GM19351 (cell line): ENCODE measurements around the gene SCN4B.
"Not testable (repeated sequence)": the region's sequence is repeated elsewhere in the genome, so short reads cannot be mapped to it uniquely, and the experiment has no call there.

Experiments
- ATAC-seq: cut with Tn5 transposase; IDR thresholded peaks from one replicate; pipeline ENCODE4 v1.9.1; 2021; ENCODE audit warnings: mild to moderate bottlenecking, moderate library complexity; ENCODE audit not compliant: unreplicated experiment

Gene SCN4B

DNA sequence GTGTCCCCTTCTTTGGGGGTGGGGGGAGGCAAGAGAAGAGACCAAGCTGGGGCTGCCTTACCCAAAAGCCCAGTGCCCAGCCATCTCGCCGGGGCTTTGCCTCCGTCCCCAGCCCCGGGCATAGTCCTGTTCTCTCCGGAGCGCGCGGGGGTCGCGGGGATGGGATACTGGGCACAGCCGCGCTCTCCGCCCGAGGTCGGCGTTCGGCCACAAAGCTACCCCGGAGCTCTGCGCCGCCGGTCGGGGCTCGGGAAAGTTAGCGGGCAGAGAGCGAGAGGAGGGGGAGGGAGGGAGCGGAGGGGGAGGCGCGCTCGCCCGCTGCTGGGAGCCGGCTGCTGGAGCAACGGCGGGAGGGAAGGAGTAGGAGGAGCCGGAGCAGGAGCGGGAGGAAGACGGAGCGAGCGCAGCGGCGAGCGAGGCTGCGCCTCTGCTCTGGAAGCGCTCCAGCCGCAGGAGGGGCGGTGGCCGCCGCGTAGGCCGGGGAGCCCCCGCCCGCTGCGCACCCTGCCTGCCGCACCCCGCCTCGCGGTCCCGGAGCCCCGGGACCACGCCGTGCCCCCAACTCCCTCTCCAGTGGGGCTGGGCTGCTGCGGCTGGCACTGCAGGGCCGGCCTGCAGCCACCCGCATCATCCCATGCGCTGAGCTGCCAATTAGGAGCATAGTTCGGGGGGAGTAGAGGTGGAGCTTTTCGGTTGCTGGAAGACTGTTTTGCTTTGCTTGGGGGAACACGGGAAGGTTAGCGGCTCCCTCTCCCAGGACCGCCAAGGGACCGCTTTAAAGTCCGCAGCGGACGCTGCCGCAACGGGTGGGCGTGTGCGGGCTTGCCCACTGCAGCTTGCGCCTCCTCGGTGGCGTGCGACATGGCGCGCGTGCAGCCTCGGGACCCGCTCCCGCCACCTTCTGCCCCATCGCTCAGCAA lies at the start of gene SCN4B:
Gene SCN4B (minus strand): TSS at position 272 of the 920 bp plus-strand sequence. CDS start 150 bp downstream, at position 122.
- ATAC-seq, result no peak

- ATAC-seq, result no peak
Measured at GRCh38 chr11:118201966-118202365, 49.3 kb upstream of the SCN4B start.

DNA sequence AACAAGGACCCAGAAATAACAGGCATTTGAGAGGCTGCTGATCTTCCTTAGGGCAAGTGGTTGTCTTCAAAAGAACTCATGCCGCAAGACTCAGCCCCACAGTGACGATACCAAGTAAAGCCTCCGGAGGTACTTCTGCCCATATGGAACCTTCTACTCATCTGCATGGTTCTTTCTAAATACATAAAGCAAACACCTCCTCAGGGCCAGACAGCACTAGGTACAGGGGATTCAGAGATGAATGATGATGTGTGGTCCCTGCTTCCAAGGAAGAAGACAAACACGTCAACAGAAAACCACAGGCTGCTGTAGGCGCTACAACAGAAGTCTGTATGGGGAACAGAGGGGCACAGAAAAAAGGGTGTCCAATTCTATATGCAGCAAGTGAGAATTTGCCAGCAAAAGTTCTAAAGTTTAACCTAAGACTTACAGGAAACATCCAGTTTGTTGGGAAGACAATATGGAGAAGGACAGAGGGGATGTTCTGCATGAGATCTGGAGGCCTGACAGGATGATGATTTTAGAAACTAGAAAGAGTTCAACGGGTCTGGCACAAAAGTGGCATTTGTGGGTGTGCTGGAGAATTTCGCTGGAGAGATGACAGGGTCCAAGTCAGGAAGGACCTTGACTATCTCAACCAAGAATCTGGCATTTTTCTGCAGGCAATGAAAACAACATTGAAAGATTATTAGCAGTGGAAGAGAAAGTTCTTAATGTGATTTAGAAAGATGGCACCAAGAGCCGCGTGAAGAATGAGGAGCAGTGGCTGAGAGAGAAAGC lies 48.5 kb upstream of the SCN4B start:
- ATAC-seq, result no peak

- ATAC-seq, result no peak
Measured at GRCh38 chr11:118200497-118200896, 47.9 kb upstream of the SCN4B start.

DNA sequence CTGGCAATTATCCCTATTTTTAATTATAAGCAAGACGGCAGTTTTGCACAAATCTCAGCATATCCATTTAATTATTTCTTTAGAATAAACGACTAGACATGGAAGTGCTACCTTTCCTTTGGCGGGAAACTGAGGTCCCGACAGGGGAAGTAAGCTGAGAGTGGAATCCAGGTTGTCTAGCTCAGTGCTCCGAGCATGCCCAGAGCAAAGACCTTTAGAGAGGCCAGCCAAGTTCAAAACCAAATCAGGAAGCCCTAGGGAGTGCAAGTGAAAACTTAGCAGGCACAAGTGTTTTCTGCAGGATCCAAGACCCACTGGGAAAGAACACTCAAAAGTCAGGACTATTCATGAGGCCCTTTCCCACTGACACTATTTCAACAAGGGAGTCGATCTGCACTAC lies 46.5 kb upstream of the SCN4B start:
- ATAC-seq, result no peak

DNA sequence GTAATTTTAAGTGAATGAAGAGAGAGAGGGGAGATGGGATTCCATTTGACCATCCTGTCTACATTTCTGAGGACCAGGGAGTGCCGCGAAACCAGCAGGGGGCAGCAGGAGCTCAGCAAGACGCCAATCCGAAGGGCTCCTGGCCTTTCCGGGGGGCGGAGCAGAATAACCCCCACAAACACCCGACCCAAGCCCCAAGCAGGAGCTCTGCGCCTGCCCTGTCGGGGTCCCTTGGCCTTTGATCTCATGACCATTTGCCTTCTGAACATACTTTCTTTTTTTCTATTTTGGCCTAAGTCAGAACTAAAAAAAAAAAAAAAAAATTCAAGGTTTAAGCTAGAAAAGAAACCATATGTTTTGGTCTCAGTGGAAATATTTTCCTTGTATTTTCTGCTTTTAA lies 45.7 kb upstream of the SCN4B start:
- ATAC-seq, result no peak

DNA sequence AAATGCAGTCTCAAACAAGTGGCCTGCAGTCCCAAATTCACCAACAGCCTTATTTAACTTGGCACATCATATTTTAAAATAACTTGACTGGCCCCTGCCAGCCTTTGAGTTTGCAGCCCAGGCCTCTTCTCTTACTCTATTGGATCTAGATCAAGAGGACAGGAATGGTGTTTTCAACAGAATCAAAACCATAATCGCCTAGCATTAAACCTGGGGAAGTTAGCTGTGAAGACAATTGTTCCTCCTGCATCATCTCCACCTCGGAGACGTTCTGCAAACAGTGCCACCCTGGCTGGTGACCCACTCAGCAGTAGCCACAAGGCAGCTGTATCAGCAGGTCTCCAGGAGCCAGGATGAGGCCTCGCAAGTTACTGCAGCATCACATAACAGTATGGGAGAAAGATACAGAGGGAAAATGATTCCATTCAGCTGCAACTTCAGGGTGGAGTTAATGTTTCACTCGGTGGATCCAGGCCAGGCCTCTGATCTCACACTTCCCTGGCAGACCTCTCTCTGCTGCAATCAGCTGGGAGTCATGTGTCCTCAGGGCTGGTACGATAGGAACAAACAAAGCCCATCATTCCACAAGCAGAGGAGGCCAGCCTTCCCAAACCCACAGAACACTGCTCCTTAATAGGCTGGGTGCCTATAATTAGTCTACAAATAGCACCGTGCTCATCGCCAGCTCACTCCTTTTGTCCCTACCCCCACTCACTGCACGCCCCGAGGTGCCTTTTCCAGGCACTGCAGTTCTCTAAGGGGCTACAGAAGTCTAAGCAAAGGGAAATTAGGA lies 42.4 kb upstream of the SCN4B start:
- no peak for ATAC-seq

GRCh38 chr11:118193910-118194566 lies 41.4 kb upstream of the SCN4B start:
- ATAC-seq, result no peak

GRCh38 chr11:118192817-118193216 lies 40.2 kb upstream of the SCN4B start:
- not testable (repeated sequence) for ATAC-seq

DNA sequence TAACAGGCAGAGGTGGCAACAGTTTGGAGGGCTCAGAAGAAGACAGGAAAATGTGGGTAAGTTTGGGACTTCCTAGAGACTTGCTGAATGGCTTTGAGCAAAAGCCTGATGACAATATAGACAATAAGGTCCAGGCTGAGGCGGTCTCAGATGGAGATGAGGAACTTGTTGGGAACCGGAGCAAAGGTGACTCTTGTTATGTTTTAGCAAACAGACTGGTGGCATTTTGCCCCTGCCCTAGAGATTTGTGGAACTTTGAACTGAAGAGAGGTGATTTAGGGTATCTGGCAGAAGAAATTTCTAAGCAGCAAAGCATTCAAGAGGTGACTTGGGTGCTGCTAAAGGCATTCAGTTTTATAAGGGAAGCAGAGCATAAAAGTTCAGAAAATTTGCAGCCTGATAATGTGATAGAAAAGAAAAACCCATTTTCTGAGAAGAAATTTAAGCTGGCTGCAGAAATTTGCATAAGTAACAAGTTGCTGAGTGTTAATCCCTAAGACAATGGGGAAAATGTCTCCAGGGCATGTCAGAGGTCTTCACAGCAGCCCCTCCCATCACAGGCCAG lies 38.4 kb upstream of the SCN4B start:
- ATAC-seq, result not testable (repeated sequence)

DNA sequence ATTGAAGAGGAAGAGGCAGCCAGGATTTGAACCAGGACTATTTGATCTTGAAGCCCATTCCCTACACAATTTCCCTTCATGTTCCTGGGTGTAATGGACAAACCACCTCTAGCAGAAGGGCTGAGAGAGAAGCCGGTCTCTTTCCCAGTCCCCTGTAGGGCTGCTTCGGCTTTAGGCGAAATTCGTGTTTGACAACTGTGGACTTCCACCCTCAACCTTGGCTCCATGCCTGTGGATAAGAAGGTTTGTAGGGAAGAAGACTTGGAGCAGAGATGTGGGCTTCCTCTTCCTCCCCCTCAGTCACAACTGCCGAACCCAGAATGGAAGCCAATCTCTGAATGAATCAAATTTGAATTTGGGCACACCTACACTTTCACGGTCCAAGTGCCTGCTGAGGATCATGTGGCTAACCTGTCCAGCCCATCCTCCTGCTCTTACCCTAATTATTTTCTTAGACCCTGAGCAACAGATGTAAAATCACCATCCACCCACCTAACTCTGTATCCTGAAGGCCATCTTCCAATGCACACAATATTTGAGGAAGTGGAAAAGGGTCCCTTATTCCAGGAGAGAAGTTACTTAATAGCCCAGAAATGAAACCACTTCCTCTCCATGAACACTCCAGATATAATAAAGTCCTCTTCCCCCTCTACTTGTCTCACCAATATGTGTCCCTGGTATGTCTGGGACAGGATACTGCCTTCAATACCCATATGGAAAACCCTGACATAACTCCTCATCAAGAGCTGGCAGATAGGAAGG lies 33.9 kb upstream of the SCN4B start:
- no peak for ATAC-seq

DNA sequence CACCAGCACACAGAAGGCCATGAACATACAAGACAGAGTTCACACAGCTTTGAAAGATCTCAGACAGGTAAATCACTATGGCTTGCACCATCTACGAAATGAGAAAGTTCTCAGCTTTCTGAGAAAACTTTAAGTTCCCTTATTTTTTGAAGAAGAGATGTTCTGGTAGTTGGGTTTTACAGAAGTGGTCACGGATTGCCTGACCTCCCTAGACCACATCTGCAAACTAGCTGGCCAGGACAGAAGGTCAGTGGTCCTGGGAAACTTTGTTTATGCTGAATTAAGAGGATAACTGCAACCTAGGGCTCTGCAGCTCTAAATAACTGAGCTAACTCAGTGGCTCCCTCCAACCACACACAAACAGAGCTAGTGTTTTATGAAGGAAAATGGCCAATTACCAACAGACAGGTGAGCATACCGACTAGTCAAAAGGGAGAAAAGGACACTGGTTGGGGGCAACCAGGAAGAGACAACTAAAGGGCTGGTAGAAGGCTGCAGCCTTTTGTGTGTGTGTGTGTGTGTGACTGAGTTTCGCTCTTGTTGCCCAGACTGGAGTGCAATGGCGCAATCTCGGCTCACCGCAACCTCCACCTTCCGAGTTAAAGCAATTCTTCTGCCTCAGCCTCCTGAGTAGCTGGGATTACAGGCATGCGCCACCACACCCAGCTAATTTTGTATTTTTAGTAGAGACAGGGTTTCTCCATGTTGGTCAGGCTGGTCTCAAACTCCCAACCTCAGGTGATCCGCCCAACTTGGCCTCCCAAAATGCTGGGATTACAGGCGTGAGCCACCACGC lies 32.4 kb upstream of the SCN4B start:
- ATAC-seq, result no peak

DNA sequence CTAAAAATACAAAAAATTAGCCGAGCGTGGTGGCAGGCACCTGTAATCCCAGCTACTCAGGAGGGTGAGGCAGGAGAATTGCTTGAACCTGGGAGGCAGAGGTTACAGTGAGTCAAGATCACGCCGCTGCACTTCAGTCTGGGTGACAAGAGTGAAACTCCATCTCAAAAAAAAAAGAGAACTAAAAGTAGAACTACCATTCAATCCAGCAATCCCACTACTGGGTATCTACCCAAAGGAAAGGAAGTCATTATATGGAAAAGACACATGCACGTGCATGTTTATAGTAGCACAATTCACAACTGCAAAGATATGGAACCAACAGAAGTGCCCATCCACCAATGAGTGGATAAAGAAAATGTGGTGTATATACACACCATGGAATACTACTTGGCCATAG lies 31.1 kb upstream of the SCN4B start:
- ATAC-seq, result not testable (repeated sequence)

GRCh38 chr11:118180300-118180703 lies 27.7 kb upstream of the SCN4B start:
- no peak for ATAC-seq

DNA sequence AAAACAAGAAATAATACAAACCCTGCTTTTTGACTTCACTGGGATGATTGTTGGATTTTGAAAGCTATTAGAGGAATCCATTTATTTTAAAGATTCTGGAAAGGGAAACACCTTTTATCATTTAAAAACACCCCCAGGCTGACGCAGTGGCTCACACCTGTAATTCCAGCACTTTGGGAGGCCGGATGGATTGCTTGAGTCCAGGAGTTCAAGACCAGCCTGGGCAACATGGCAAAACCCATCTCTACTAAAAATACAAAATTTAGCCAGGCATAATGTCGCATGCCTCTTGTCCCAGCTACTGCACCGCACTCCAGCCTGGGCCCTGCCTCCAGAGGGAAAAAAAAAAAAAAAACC lies 24.1 kb upstream of the SCN4B start:
- no peak for ATAC-seq

- ATAC-seq, result no peak
Measured at GRCh38 chr11:118175993-118176777, 23.6 kb upstream of the SCN4B start, which contains the start of gene SCN2B. SCN2B (minus strand) TSS chr11:118176639; CDS start chr11:118176431, 208 bp downstream.

DNA sequence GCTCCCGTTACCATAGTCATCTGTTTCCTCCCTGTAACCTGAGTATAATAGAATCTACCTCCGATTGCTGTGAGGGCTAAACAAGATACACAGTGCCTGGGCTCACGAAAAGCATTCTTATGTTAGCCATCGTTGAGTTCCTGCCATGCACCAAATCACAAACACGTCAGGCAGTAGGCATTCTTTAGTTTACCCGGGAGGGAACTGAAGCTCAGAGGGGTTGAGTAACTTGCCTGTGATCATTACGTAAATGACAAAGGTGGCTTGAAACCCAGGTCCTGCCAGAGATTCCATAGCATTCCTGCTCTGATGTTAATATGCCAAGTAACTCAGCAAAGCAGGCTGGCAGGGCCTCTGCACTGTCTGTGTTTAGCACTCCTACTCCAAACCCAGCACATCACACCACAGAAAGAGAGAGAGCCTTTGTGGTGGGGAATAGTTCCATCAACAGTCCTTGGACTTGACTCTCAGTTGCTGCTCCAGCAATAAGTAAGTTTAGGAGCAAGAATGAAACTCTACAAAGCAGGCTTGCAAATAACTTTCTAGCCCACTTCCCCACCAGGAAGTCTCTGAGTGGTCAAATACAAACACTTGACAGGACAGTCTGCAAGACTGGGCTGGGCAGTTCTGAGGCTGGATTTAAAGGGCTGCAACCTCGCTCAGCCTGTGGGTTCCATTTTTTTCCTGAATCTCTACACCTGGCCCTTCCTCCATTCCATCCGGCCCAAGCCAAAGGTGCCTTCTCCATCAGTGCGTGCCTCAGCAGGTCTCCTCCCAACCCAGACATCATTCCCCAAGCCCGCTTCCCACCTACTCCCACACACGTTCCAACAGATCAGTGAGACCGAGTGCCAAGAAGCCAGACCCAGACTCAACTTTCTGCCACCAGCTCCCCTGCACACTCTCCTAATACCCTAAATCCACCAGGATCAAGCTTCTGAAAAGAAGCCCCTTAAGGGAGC lies 22.7 kb upstream of the SCN4B start:
- no peak for ATAC-seq
